Heart right ventricle (tissue), 16 donors: ENCODE measurements around the gene LRCH1. TPM values are rescaled to one million over a fixed set of nuclear protein-coding genes. Genes with fewer than 3 reads are reported as not detected.

ENCODE experiments used
- ATAC-seq, 8 donors: fragments of 200-7000 bp; cut with Tn5 transposase; one replicate each; pipeline ENCODE4 v1.9.1; 2020; ENCODE audit warnings: mild to moderate bottlenecking in 8 of 8, moderate library complexity in 8 of 8, moderate number of reproducible peaks in 1 of 8
- DNase-seq, 2 donors: peaks; one replicate each; pipeline ENCODE4 v3.0.0-alpha.2; 2020
- H3K27ac ChIP-seq, 10 donors: fragments of 200-600 bp; sonication (generic) in 2 of 10; one replicate each; pipeline versions ENCODE4 v1.5.0 to v1.8.0; 2020 to 2022; ENCODE audit warnings: mild to moderate bottlenecking in 3 of 10
- H3K27me3 ChIP-seq, 7 donors: fragments of 200-600 bp; one replicate each; pipeline ENCODE4 v1.8.0; 2021 to 2022; ENCODE audit warnings: mild to moderate bottlenecking in 2 of 7
- H3K36me3 ChIP-seq, 9 donors: fragments of 200-600 bp; sonication (generic) in 1 of 9; one replicate each; pipeline versions ENCODE4 v1.5.0 to v1.8.0; 2020 to 2022; ENCODE audit warnings: mild to moderate bottlenecking in 2 of 9
- H3K4me1 ChIP-seq, 9 donors: fragments of 200-600 bp; sonication (generic) in 1 of 9; one replicate each; pipeline versions ENCODE4 v1.5.0 to v1.8.0; 2020 to 2022; ENCODE audit warnings: mild to moderate bottlenecking in 4 of 9
- H3K4me3 ChIP-seq, 10 donors: fragments of 200-600 bp; sonication (generic) in 2 of 10; one replicate each; pipeline versions ENCODE4 v1.5.0 to v1.8.0; 2020 to 2022; ENCODE audit warnings: mild to moderate bottlenecking in 7 of 10, moderate library complexity in 2 of 10
- H3K9me3 ChIP-seq, 11 donors: fragments of 200-600 bp in 10 of 11; sonication (generic) in 2 of 11; one replicate each; pipeline versions ENCODE4 v1.5.0 to v1.8.0; 2013 to 2022; ENCODE audit warnings: mild to moderate bottlenecking in 2 of 11, control low read depth in 1 of 11, moderate library complexity in 1 of 11
- WGBS, 2 donors: extraction: QIAGEN DNeasy Blood & Tissue Kit; methylation state at CpG; one replicate each; pipeline ENCODE4 v1.1.7; 2013; ENCODE audit warnings: inconsistent platforms in 1 of 2; 5-methylcytosine and 5-hydroxymethylcytosine counted together
- intact Hi-C, 10 donors: fragments of 100-400 bp; cut with DNase I; formaldehyde crosslinking; loops; one replicate each; pipeline versions ENCODE4 v1.11.1 to v1.14.2; 2022
- polyA plus RNA-seq, 2 donors: library from polyadenylated mRNA; stranded (reverse); fragments of 200-250 nt; gene quantifications; one replicate each; pipeline ENCODE4 v1.2.3, GENCODE V29; 2013
- total RNA-seq, 10 donors: library from RNA; stranded (reverse); fragmentation: NEBNext Ultra II Directional in 3 of 10; extraction: Animal tissue kit (Norgen Biotek cat#: 25700) in 3 of 10; gene quantifications; one replicate each; pipeline versions ENCODE4 v1.2.1 to v1.2.4, GENCODE V29; 2021 to 2023
- TF ChIP-seq, protein P1 (sequence below), 9 donors: fragments of 200-600 bp; sonication (generic) in 2 of 9; IDR thresholded peaks; one replicate each; pipeline versions ENCODE4 v1.5.0 to v1.8.0; 2021 to 2022; ENCODE audit warnings: antibody characterized with exemption in 9 of 9, mild to moderate bottlenecking in 5 of 9, moderate library complexity in 1 of 9
- donor health status: Arrhythmogenic right ventricular cardiomyopathy.
- donor health status: ischemic (EF 13 %, LVEDD 7.1; RV severe dilation, severe dysfunction).
- donor health status: healthy with polysubstance abuse.
- donor health status: DM: no; HTN: yes; CAD: no.
- donor health status: DM: no; HTN: no; CAD: no.
- donor health status: ischemic (EF 25% LVEDD 6.9; RV normal size, moderate dysfunction).
- donor health status: ischemic (EF 25% LVEDD 5.7; RV mildly dilated, moderate dysfunction).
- donor health status: healthy.
- donor health status: DM: yes; HTN: yes; CAD: no.
- donor health status: Ischemic cardiomyopathy.
- donor health status: ischemic (EF 35%, LVEDD 5.7; RV mildly dilated, moderate dysfunction).
- donor health status: nonischemic (EF 11% LVEDD 7.7; RV severe dilation, severe dysfunction).
- donor health status: DM: yes; HTN: yes; CAD: no.
- donor health status: PGD.
- donor health status: ischemic (EF 29% LVEDD 5.4; RV normal size, mild dysfunction).
- donor health status: nonischemic (EF 23%, LVEDD 6.1; RV moderate dilation, normal function).

The LRCH1 gene
- total and polyA plus RNA-seq, 12 donors, result 4.1 to 20.3 (median 13.1) TPM

DNA sequence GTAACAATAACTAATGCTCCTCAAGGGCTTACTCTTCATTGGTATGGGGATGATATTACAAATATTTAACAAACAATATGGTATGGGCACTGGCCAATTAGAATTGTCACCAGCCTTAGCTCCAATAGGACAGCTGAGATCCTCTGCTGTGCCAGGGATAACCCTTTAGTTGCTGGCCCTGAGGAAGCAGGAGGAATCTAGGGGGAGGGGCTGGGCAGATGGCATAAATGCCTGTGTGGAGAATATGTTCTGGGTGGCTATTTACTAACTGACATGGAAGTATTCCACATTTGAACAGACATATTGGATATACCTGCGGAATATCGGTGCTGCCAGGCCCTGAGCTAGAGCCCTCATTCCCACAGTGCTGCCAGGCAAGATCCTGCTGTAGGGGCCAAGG lies 16.6 kb upstream of the LRCH1 start:
- Histone ChIP-seq H3K9me3 (no peaks in the 10 kb centered on the region), H3K27ac (no peak overlapping the region), H3K4me1 (peaks cover 0 to 7% (median 2%) of the 10 kb centered on the region in 9 donors), H3K27me3 (no peaks in the 10 kb centered on the region), H3K36me3 (no peaks in the 10 kb centered on the region), H3K4me3 (no peak overlapping the region)
- ATAC-seq, result no peak
- intact Hi-C loops, result no loop called here
- TF ChIP-seq, protein P1, sequence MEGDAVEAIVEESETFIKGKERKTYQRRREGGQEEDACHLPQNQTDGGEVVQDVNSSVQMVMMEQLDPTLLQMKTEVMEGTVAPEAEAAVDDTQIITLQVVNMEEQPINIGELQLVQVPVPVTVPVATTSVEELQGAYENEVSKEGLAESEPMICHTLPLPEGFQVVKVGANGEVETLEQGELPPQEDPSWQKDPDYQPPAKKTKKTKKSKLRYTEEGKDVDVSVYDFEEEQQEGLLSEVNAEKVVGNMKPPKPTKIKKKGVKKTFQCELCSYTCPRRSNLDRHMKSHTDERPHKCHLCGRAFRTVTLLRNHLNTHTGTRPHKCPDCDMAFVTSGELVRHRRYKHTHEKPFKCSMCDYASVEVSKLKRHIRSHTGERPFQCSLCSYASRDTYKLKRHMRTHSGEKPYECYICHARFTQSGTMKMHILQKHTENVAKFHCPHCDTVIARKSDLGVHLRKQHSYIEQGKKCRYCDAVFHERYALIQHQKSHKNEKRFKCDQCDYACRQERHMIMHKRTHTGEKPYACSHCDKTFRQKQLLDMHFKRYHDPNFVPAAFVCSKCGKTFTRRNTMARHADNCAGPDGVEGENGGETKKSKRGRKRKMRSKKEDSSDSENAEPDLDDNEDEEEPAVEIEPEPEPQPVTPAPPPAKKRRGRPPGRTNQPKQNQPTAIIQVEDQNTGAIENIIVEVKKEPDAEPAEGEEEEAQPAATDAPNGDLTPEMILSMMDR (IDR thresholded peaks at IDR 0.05), result no peak
- WGBS, 2 donors, result 96 to 97% methylated on average over 2 of the region's 2 CpGs
- no peak for DNase-seq

DNA sequence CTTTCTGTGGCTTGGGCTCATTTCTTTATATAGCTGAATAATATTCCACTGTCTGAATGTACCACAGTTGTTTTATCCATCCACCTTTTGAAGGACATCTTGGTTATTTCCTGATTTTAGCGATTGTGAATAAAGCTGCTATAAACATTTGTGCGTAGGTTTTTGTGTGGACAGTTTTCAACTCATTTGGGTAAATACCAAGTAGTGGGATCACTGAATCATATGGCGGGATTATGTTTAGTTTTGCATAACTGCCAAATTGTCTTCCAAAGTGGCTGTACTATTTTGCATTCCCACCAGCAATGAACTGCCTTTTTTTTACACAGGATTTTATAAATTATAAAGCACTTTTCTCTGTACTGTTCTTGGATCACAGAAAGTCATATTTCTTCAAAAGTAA lies 13.7 kb upstream of the LRCH1 start:
- no peak for DNase-seq
- H3K9me3 ChIP-seq, result no peaks in the 10 kb centered on the region
- H3K27ac ChIP-seq, result no peak overlapping the region
- intact Hi-C loops, result no loop called here
- no peak for ATAC-seq
- no peak overlapping the region for H3K4me3 ChIP-seq
- TF ChIP-seq, protein P1 (IDR thresholded peaks at IDR 0.05), result no peak
- no peaks in the 10 kb centered on the region for H3K36me3 ChIP-seq
- no peaks in the 10 kb centered on the region for H3K4me1 ChIP-seq
- no peaks in the 10 kb centered on the region for H3K27me3 ChIP-seq
- 90 to 91% methylated on average over 3 of the region's 3 CpGs for WGBS, 2 donors

DNA sequence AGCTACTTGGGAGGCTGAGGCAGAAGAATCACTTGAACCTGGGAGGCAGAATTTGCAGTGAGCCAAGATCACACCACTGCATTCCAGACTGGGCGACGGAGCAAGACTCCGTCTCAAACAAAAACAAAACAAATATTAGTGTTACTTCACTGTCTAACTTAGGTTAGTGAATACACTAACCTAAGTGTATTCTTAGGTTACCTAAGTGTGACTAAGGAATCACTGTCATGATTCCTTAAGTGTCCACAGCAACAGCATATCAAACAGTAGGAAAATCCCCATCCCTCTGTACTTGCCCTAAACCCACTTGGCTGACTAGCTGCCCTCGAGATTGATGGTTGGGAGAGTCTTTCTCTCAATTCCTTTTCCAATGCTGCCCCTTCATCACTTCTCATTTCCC lies 11.8 kb upstream of the LRCH1 start:
- WGBS, 2 donors, result 91 to 95% methylated on average over 4 of the region's 4 CpGs
- H3K9me3 ChIP-seq, result no peaks in the 10 kb centered on the region
- H3K27me3 ChIP-seq, result no peaks in the 10 kb centered on the region
- H3K36me3 ChIP-seq, result no peaks in the 10 kb centered on the region
- H3K4me3 ChIP-seq, result no peak overlapping the region
- no peak overlapping the region for H3K27ac ChIP-seq
- DNase-seq (no peak), ATAC-seq (no peak)
- intact Hi-C loops, result loop anchor here in 2 of 10 donors (10.0 kb wide), 1 partner anchor 46 kb away; no protein-coding TSS in a partner anchor
- TF ChIP-seq, protein P1 (IDR thresholded peaks at IDR 0.05), result no peak
- H3K4me1 ChIP-seq, result no peaks in the 10 kb centered on the region

DNA sequence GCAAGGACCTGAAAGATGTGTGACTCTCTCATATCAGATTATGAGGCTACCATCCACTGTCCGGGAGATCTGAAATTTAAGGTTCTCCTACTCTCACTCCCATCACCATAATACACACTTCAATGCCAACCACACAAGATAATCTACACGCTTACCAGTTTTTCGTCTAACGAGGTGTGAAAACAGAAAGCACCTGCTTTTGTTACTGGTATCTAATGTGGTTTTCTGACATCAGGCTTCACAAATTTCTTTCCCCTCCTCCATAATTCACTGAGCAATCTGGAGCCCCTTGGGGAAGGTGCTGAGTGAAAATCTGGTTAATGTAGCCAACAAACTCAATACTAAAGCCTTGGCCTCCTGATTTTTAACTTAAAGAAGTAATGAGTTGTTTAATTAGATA lies 10.1 kb upstream of the LRCH1 start:
- Histone ChIP-seq H3K9me3 (no peaks in the 10 kb centered on the region), H3K27ac (no peak overlapping the region), H3K4me3 (no peak overlapping the region), H3K36me3 (no peaks in the 10 kb centered on the region), H3K4me1 (no peaks in the 10 kb centered on the region), H3K27me3 (no peaks in the 10 kb centered on the region)
- WGBS, 2 donors, result 94% methylated on average over 4 of the region's 4 CpGs
- DNase-seq, result no peak
- intact Hi-C loops, result loop anchor here in 2 of 10 donors (10.0 kb wide), 1 partner anchor 48 kb away; no protein-coding TSS in a partner anchor
- TF ChIP-seq, protein P1 (IDR thresholded peaks at IDR 0.05), result no peak
- no peak for ATAC-seq
